Amniotic epithelial cell (primary cell): ENCODE results near the gene FGFR1OP2.
"Not testable (repeated sequence)": the region's sequence is repeated elsewhere in the genome, so short reads cannot be mapped to it uniquely, and the experiment has no call there.

Experiments used
- DNase-seq: peaks from one replicate; pipeline ENCODE4 v3.0.0-alpha.2; 2010; ENCODE audit warnings: low read depth

FGFR1OP2 gene

DNA sequence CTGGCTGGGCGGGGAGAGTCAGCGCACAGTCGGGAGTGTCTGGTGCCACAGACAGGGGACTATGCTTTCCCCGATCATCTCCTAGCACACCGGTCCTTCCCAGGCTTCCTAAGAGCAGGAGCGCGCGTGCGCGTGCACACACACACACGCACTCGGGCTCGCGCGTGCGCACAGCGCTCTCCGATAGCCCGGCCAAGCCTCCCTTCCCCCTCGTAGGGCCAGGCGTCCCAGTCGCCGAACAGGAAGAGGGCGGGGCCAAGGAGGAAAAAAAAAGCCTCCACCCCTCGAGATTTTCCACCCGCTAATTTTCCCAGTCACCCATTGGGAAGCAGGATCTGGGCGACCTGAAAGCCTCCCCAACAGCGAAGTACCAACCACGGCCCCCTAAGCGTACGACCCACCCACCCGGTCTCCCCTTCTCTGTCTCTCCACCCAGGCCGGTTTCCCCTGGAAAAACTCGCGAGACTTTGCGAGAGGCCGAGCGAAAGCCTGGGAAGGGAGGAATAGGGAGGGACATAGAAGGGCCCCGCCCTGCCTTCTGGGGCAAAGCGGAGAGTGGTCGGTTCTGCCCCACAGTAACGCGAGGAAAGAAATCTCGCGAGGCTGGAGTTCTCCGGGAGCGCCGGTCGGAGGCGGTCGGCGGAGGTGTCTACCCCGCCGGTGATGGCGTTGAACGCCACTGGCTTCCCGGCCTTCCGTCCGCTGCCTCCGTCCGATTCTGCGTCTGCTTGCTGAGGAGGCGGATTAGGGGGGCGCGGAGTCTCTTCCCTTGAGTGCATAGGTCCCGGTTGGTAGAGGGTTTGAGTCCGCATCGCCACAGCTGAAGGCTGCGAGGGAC, at the start of gene FGFR1OP2, which contains the start of gene INTS13:
FGFR1OP2 (plus strand) TSS at position 608 of the 838 bp plus-strand sequence. CDS start 15,689 bp downstream, outside the sequence.
INTS13 (minus strand) TSS at position 119 of the 838 bp plus-strand sequence. CDS start 1,178 bp downstream, outside the sequence.
- DNase-seq: peak; percentile 98

GRCh38 chr12:26890784-26891183, 47.5 kb upstream of the FGFR1OP2 start:
- DNase-seq: no peak

GRCh38 chr12:26891704-26892103, 46.6 kb upstream of the FGFR1OP2 start:
- DNase-seq: no peak

DNA sequence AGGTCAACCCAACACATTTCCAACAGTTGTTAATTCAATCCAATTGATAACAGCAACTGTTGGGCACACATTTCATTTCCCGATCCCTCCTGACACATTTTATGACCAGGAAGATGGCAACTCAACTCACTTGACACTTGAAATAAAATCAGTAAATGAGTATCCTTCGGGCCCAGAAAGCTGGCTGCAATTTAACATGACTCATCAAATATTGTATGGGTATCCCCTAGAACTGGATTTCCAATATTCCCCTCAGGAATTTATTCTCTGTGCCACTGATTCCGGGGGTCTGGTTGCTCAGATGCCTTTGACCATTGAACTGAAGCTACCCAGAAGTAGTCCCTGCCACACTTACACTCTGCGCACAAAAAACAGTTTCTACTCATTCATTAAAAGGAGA, 42.6 kb upstream of the FGFR1OP2 start:
- no peak for DNase-seq

- no peak for DNase-seq
These were observed 41.4 kb upstream of the FGFR1OP2 start for GRCh38 chr12:26896913-26897312.

DNA sequence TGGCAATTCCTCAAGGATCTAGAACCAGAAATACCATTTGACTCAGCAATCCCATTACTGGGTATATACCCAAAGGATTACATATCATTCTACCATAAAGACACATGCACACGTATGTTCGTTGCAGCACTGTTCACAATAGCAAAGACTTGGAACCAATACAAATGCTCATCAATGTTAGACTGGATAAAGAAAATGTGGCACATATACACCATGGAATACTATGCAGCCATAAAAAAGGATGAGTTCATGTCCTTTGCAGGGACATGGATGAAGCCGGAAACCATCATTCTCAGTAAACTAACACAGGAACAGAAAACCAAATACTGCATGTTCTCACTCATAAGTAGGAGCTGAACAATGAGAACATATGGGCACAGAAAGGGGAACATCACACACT, 34.9 kb upstream of the FGFR1OP2 start:
- DNase-seq: not testable (repeated sequence)

- no peak for DNase-seq
These were observed 32.2 kb upstream of the FGFR1OP2 start for GRCh38 chr12:26906024-26906423.

DNA sequence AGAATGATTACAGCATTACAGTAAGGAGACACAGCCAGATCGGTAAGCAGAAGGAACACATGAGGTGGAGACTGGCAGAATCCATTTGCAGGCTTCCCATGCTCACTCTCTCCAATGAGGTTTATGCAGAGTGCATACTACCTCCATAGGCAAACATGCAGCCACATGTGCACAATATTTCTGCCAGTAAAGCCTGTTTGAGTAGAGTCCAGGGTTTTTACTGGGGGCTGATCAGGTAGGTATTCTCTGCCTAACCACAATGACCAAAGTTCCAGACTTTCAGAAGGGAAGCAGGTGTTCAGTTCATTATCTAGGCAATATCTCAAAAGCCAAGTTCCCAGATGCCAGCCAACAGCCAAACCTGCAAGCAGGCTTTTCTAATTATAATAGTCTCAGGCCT, 31.6 kb upstream of the FGFR1OP2 start:
- no peak for DNase-seq

GRCh38 chr12:26918321-26919215, 19.7 kb upstream of the FGFR1OP2 start:
- DNase-seq: peak; percentile 39

DNA sequence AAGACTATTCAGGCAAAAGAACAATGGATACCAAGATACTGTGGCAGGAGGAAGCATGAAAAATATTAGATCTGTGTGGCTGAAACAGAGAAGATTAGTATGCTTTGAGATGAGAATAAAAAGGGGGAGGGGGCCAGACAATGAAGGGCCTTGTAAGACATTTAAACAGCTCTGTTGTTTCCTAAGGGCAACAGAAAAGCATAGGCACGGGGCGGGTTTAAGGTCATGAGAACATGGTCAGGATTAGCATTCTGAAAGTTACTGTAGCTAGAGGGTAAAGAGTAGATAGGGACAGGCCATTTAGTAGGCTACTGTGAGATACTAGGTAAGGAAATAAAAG, 19.1 kb upstream of the FGFR1OP2 start:
- DNase-seq: no peak

DNA sequence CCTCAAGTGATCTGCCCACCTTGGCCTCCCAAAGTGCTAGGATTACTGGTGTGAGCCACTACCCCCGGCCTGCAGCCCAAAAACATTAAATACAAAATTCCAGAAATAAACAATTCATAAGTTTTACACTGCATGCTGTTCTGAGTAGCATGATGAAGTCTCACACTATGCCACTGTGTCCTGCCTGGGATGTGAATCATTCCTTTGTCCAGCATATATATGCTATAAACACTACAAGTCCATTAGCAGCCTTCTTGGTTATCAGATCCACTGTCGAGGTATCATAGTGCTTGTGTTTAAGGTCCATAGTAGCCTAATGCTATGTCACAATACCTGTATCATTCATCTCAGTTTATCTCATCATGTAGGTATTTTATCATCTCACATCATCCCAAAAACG, 16.4 kb upstream of the FGFR1OP2 start:
- DNase-seq: no peak

GRCh38 chr12:26928661-26929060, 9.6 kb upstream of the FGFR1OP2 start:
- DNase-seq: no peak

DNA sequence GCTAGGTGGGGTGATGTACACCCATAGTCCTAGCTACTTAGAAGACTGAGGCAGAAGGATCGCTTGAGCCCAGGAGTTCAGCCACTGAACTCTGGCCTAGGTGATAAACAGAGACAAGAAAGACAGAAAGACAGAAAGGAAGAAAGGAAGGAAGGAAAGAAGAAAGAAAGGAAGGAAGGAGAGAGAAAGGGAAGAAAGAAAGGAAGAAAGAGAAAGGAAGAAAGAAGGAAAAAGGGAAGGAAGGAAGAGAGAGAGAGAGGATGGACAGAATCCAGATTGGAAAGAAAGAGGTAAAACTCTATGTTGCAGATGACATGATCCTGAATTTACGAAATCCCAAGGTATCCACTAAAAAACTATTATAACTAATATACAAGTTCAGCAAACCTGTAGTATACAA, 8.7 kb upstream of the FGFR1OP2 start:
- DNase-seq: no peak

- no peak for DNase-seq
These were observed 2.5 kb upstream of the FGFR1OP2 start for GRCh38 chr12:26935636-26936378.

DNA sequence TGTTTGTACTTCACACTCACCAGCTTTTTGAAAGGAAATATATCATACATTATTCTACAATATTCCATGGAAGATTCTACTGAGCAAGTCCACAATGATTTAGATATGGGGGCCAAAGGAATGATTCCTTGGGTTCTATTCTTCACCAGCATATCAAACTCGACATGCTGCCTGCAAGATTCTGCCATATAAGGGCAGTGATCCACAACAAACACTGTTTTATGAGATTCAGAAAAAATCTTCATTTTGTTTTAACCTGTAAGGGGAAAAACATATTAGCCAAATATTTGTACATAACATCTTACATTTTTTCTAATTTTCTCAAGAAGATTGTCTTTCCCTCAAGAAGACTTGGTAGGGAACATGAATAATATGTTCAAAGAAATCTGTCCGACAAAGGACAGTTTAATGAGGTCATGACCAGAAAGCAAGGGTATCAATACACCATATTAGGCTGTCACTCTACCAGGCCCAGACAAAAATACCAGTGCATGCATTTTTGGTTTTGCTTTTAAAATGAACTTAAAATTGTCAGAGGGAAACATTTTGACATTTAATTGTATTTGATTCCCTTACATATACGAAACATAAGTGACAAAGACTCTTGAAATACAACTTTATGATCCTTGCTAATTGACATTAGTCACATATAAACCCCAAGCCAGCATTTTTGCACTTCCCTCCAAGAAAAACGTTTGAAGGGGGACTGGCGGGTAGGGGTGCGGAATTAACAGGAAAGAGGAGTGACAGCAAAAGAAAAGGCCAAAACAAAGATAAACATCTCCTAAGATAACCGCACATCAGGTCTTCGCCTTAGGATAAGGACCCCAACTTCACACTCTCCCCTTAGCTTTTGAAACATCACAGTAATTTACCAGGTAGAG, 1.5 kb upstream of the FGFR1OP2 start:
- DNase-seq: no peak

GRCh38 chr12:26937443-26937862, 817 bp upstream of the FGFR1OP2 start:
- DNase-seq: no peak

DNA sequence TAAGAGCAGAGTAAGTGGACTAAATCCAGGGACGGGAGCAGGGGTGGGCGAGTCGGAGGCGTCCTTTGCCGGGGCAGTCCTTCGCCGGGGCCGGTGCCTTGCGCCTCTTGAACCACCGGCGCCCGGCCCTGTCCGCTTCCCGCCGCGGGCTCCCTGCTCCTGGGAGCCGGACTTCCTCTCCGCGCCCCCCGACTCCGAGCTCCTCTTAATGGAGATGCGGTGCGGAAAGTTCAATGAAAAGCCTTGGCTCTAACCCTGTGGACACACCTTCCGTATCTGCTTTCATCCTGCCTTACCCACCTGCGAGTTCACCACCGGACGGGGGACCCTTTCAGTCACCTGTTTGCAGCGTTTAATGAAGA, 412 bp downstream of the FGFR1OP2 start:
- DNase-seq: no peak

GRCh38 chr12:26939192-26939832, 1.0 kb downstream of the FGFR1OP2 start:
- DNase-seq: no peak

DNA sequence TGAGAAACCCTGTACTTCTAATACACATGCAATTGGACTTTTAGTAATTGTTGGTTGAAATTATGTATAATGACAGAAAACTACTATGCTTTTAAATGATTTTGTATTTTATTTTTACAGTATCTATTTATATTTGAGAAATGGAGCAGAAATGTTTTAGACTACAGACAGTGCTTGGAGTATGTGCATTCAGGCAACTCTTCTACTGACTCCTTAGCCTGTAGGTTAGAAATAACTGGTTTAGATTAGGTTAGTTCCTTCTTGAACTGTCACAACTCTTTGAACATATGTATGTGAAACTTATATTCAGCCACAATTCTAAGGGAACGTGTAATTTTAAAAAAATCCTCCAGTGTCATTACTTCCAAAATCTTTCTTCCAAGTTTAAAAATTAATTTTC, 1.7 kb downstream of the FGFR1OP2 start:
- no peak for DNase-seq

- DNase-seq: peak; percentile 58
These were observed 2.4 kb downstream of the FGFR1OP2 start for GRCh38 chr12:26940516-26941214.
